Psoas muscle (tissue), 8 donors: ENCODE data around the gene GRHL3. TPM values are rescaled to one million over a fixed set of nuclear protein-coding genes. Genes with fewer than 3 reads are reported as not detected.
"Not testable (repeated sequence)": the region's sequence is repeated elsewhere in the genome, so short reads cannot be mapped to it uniquely, and the experiment has no call there.

Experiments
- ATAC-seq, 4 donors: fragments of 200-7000 bp; cut with Tn5 transposase; one replicate each; pipeline ENCODE4 v1.9.1; 2020; ENCODE audit warnings: moderate library complexity in 3 of 4, mild to moderate bottlenecking in 2 of 4
- DNase-seq, 2 donors: peaks; one replicate each; pipeline ENCODE4 v3.0.0-alpha.2; 2020
- H3K27ac ChIP-seq: fragments of 200-600 bp; one replicate; pipeline ENCODE4 v1.8.0; 2022
- H3K27me3 ChIP-seq, 3 donors: fragments of 200-600 bp in 1 of 3; one replicate each; pipeline versions ENCODE4 v1.6.1 to v1.8.0; 2013 to 2022; ENCODE audit warnings: low read length in 2 of 3, mild to moderate bottlenecking in 2 of 3, moderate library complexity in 1 of 3; ENCODE audit not compliant: insufficient read depth in 3 of 3
- H3K36me3 ChIP-seq, 2 donors: fragments of 200-600 bp in 1 of 2; one replicate each; pipeline versions ENCODE4 v1.6.1 to v1.8.0; 2013 to 2022; ENCODE audit warnings: low read depth in 1 of 2, mild to moderate bottlenecking in 1 of 2, moderate library complexity in 1 of 2; ENCODE audit not compliant: insufficient read depth in 1 of 2
- H3K4me1 ChIP-seq: fragments of 200-600 bp; one replicate; pipeline ENCODE4 v1.8.0; 2022
- H3K4me3 ChIP-seq: fragments of 200-600 bp; one replicate; pipeline ENCODE4 v1.8.0; 2022; ENCODE audit warnings: mild to moderate bottlenecking
- H3K9me3 ChIP-seq: fragments of 200-600 bp; one replicate; pipeline ENCODE4 v1.8.0; 2022
- WGBS, 3 donors: extraction: QIAGEN DNeasy Blood & Tissue Kit; methylation state at CpG; one replicate each; pipeline versions ENCODE4 v1.1.6 to v1.1.7; 2013; 5-methylcytosine and 5-hydroxymethylcytosine counted together
- intact Hi-C, 2 donors: fragments of 100-400 bp; cut with DNase I; formaldehyde crosslinking; loops; one replicate each; pipeline versions ENCODE4 v1.11.0 to v1.14.2; 2022
- long read RNA-seq, 2 donors: library from polyadenylated mRNA; unstranded; transcript quantifications; one replicate each; pipeline ENCODE4 v2.0.0, GENCODE V29; 2021
- polyA plus RNA-seq, 3 donors: library from polyadenylated mRNA; stranded (reverse); fragments of 200-250 nt; gene quantifications; one replicate each; pipeline ENCODE4 v1.2.3, GENCODE V29; 2013
- total RNA-seq, 4 donors: library from RNA; stranded (reverse); fragmentation: NEBNext Ultra II Directional in 2 of 4; extraction: Animal tissue kit (Norgen Biotek cat#: 25700) in 2 of 4; gene quantifications; one replicate each; pipeline versions ENCODE4 v1.2.1 to v1.2.4, GENCODE V29; 2021 to 2023
- TF ChIP-seq, protein P1 (sequence below): fragments of 200-600 bp; IDR thresholded peaks from one replicate; pipeline ENCODE4 v1.8.0; 2022; ENCODE audit warnings: antibody characterized with exemption
- donor health status: healthy with polysubstance abuse.
- donor health status: DM: no; HTN: no; CAD: no; lungs with moderate emphysema.
- donor health status: Bipolar disorder and iron deficiency.
- donor health status: healthy.
- donor health status: DM: yes; HTN: yes; CAD: no.
- donor health status: DM: no; HTN: no; CAD: no.
- donor health status: DM: no; HTN: no; CAD: no.
- donor health status: DM: yes; HTN: yes; CAD: no.

GRHL3 gene
- total RNA-seq (under 1 TPM in 1 of 4 donors, not detected in 3; 0.30 TPM), polyA plus RNA-seq (under 1 TPM in 1 of 3 donors, not detected in 2; 0.08 TPM)
- long read RNA-seq, donor 1, partial matches to known transcripts = 0 of 1 reads
- long read RNA-seq, donor 1, other reads (novel, unspliced or antisense) = 1 of 1 reads
- long read RNA-seq, donor 2, partial matches to known transcripts = 0 of 2 reads
- long read RNA-seq, donor 2, other reads (novel, unspliced or antisense) = 2 of 2 reads

DNA sequence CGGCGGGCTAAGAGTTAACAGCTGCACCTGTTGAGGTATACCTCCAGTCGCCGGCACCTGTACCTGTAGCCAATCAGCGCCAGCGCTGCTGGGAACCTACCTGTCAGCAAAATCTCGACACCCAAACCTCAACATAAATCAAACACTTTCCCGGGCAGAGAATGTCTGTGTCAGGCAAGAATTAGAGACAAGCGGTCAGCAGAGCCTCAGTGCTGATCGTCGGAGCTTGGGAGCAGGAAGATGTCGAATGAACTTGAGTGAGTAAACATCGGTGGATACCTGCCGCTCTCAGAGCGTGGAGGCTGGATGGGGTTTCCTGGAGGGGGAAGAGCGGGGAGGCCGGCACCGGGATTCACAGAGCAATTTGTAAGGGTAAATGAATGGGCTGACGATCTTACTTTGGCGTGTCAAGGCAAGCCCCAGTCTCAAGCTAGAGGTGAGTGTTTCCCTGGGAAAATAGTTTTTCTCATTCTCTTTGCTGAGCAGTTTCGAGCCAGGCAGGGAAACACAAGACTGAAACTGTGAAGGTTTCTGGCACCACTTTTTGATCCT, at the start of gene GRHL3:
Gene GRHL3, plus strand, starts transcription at position 46 of the 552 bp plus-strand sequence. Its CDS starts 195 bp downstream, at position 241.
- no peaks in the 10 kb centered on the region for H3K36me3 ChIP-seq
- H3K27ac ChIP-seq = peak within 1 kb of the TSS; percentile 31
- no peaks in the 10 kb centered on the region for H3K9me3 ChIP-seq
- peaks cover 7% of the 10 kb centered on the region for H3K4me1 ChIP-seq
- TF ChIP-seq, protein P1, sequence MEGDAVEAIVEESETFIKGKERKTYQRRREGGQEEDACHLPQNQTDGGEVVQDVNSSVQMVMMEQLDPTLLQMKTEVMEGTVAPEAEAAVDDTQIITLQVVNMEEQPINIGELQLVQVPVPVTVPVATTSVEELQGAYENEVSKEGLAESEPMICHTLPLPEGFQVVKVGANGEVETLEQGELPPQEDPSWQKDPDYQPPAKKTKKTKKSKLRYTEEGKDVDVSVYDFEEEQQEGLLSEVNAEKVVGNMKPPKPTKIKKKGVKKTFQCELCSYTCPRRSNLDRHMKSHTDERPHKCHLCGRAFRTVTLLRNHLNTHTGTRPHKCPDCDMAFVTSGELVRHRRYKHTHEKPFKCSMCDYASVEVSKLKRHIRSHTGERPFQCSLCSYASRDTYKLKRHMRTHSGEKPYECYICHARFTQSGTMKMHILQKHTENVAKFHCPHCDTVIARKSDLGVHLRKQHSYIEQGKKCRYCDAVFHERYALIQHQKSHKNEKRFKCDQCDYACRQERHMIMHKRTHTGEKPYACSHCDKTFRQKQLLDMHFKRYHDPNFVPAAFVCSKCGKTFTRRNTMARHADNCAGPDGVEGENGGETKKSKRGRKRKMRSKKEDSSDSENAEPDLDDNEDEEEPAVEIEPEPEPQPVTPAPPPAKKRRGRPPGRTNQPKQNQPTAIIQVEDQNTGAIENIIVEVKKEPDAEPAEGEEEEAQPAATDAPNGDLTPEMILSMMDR = no peak
- WGBS, 3 donors = 31 to 32% (median 32%) methylated on average over 21 of the region's 21 CpGs
- ATAC-seq (no peak), DNase-seq (no peak)
- peaks cover 1 to 42% (median 3%) of the 10 kb centered on the region in 3 donors for H3K27me3 ChIP-seq
- intact Hi-C loops = no loop called here
- no peak within 1 kb of the TSS for H3K4me3 ChIP-seq

DNA sequence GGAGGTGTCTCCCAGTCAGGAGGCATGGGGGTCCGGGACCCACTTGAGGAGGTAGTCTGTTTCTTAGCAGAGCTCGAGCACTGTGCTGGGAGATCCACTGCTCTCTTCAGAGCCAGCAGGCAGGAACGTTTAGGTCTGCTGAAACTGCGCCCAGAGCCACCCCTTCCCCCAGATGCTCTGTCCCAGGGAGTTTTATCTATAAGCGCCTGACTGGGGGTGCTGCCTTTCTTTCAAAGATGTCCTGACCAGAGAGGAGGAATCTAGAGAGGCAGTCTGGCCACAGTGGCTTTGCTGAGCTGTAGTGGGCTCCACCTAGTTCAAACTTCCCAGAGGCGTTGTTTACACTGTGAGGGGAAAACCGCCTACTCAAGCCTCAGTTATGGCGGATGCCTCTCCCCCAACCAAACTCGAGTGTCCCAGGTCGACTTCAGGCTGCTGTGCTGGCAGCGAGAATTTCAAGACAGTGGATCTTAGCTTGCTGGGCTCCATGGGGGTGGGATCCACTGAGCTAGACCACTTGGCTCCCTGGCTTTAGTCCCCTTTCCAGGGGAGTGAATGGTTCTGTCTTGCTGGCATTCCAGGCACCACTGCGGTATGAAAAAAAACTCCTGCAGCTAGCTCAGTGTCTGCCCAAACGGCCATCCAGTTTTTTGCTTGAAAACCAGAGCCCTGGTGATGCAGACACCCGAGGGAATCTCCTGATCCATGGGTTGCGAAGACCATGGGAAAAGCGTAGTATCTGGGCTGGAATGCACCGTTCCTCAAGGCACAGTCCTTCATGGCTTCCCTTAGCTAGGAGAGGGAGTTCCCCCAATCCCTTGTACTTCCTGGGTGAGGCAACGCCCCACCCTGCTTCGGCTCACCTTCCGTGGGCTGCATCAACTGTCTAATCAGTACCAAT, 44.7 kb upstream of the GRHL3 start:
- intact Hi-C loops, H3K36me3 ChIP-seq, H3K9me3 ChIP-seq, H3K4me3 ChIP-seq, ATAC-seq, H3K27ac ChIP-seq, DNase-seq, H3K4me1 ChIP-seq: not testable (repeated sequence)
- WGBS, 3 donors = 82 to 85% (median 83%) methylated on average over 20 of the region's 20 CpGs
- H3K27me3 ChIP-seq = peaks cover 0 to 31% (median 0%) of the 10 kb centered on the region in 3 donors

DNA sequence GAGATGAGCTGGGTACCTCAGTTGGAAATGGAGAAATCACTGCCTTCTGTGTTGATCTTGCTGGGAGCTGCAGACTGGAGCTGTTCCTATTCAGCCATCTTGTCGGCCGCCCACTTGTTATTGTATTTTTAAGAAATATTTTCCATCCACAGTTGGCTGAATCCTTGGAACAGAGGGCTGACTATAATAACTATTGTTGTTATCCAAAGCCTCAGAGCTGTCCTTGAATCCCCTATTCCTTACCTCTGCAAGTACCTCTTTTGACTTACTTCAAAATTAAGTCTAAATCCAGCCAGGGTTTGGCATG, 44.1 kb upstream of the GRHL3 start:
- no peaks in the 10 kb centered on the region for H3K36me3 ChIP-seq
- DNase-seq (no peak), ATAC-seq (no peak)
- intact Hi-C loops = no loop called here
- peaks cover 0 to 28% (median 0%) of the 10 kb centered on the region in 3 donors for H3K27me3 ChIP-seq
- H3K9me3 ChIP-seq = no peaks in the 10 kb centered on the region
- H3K27ac ChIP-seq = no peak overlapping the region
- 86 to 93% (median 89%) methylated on average over 2 of the region's 2 CpGs for WGBS, 3 donors
- TF ChIP-seq, protein P1 = no peak
- H3K4me3 ChIP-seq = no peak overlapping the region
- no peaks in the 10 kb centered on the region for H3K4me1 ChIP-seq

DNA sequence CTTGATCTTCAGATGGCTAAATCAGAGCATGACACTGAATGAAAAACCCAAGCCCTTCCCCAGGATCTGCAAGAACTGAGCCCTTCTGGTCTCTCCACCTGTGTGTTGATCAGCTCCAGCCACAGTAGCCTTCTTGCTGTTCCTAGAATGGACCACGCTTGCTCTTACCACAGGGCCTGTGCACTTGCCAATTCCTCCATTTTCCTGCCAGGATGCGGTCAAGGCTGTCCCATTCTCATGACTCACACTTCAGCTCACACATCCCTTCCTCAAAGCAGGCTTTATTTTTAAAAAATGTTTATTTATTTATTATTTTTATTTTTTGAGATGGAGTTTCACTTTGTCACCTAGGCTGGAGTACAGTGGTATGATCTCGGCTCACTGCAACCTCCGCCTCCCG, 43.6 kb upstream of the GRHL3 start:
- no peak overlapping the region for H3K27ac ChIP-seq
- H3K9me3 ChIP-seq = no peaks in the 10 kb centered on the region
- H3K27me3 ChIP-seq = peaks cover 0 to 26% (median 0%) of the 10 kb centered on the region in 3 donors
- 87 to 94% (median 91%) methylated on average over 5 of the region's 5 CpGs for WGBS, 3 donors
- H3K4me3 ChIP-seq = no peak overlapping the region
- ATAC-seq (no peak), DNase-seq (no peak)
- no peaks in the 10 kb centered on the region for H3K4me1 ChIP-seq
- intact Hi-C loops = no loop called here
- TF ChIP-seq, protein P1 = no peak
- no peaks in the 10 kb centered on the region for H3K36me3 ChIP-seq

DNA sequence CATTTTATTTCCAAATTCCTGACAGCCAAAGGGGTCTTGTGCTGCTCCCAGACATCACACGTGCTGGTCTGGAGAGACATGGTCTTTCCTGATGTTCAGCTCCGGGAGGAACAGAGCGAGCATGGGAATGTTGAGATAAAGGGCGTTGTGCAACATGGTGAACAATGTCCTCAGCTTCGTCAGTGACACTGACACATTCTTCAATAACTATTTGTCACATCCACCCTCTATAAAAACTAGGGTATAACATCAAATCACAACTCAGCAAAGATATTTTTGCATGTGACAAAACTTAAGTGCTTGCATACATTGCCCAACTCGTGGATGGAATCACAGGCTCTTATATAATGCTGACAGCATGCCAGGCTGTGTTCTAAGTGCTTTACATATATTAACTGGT, 42.4 kb upstream of the GRHL3 start:
- peaks cover 0 to 26% (median 0%) of the 10 kb centered on the region in 3 donors for H3K27me3 ChIP-seq
- ATAC-seq (no peak), DNase-seq (no peak)
- WGBS, 3 donors = 60 to 70% (median 61%) methylated on average over 6 of the region's 6 CpGs
- no peak overlapping the region for H3K27ac ChIP-seq
- H3K9me3 ChIP-seq = no peaks in the 10 kb centered on the region
- no peak overlapping the region for H3K4me3 ChIP-seq
- intact Hi-C loops = no loop called here
- no peaks in the 10 kb centered on the region for H3K4me1 ChIP-seq
- no peaks in the 10 kb centered on the region for H3K36me3 ChIP-seq
- TF ChIP-seq, protein P1 = no peak
